HG02885 (cell line): ENCODE results near the gene STK11.

Experiments used
- ATAC-seq: cut with Tn5 transposase; IDR thresholded peaks from one replicate; pipeline ENCODE4 v1.9.1; 2021; ENCODE audit warnings: mild to moderate bottlenecking; ENCODE audit not compliant: unreplicated experiment, poor library complexity

The STK11 gene

DNA sequence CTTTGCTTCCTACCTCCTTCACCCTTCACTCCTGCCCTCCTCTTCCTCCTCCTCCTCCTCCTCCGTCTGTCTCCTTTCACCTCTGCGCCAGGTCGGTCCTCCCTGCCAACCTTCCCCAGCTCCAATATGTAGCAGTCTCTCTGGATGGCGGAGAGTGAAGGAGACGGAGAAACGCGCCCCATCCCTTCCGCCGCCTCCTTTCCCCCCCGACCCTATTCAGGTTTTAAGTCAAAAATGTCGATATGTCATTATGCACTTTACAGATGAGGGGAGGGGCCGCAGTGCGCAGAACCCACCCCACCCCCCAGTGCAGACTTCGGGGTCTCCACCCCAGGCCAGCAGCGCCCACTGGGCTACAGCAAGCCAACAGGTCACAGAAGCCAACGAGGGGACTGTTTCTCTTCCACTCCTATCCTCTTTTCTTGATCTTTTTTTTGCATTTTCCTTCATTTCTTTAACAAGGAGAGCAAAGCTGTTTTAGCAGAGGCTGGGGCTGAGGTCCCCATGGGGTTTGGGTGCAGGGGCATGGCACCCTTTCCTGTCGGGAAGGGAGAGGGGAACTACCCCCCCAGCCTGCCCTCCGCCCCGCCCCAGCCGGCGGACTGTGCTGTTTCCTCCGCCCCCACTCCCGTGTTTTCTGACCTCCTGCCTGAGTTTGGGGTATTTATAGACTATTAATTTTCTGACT, 52.0 kb downstream of the STK11 start:
- no peak for ATAC-seq

GRCh38 chr19:1258163-1258492, 52.5 kb downstream of the STK11 start:
- ATAC-seq, result no peak

DNA sequence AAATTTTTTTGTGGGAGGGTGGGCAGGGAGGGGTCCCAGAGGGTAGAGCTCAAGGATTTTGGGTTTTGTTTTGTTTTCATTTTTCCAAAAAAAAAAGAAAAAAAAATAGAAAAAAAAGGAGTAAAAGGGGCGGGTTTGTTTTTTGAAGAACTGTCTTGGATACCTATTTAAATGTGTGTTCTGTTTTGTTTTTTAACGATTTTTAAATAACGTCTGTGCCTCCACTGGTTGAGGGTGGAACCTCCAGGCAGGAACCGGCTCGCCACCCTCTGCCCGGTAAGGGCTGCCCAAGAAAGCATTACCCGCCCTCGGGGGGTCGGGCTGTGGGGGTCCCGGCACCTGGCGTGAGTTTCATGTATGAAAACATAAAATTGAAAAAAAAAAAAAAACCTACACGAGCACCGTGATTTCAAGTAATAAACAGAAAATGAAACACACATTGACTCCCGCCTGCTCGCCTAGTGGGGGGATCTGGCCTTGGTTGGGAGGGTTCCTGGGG, 53.2 kb downstream of the STK11 start:
- ATAC-seq, result no peak

DNA sequence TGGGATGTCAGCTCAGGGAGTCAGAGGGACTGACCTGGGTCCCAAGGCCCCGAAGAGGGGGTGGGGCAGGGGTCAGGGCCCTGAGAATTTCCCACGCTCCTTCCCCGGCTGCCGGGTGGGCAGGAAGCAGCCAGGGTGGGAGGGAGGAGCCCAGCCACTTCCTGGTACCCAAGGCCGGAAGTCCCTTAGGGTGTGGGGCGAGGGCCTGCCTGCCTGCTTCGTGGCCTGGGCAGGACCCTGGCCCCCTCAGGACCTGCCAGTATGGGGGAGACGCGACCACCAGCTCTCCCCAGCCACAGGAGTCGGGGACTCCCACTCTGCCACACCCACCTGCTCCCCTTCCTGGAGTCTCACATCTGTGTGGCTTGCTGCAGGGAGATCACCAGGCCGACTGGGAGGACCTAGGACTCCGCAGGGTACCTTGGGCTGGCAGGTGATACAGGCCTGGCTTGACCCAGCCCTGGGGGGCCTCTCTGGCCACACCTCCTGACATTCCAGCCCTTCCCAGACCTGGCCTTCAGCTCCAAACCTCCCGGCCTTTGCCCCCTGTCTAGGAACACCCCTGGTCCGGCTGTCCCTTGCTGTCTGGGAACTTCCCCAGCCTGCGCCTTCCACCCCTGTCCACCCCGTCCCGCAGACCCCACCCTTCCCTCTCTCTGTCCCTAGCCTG, 53.8 kb downstream of the STK11 start:
- no peak for ATAC-seq

GRCh38 chr19:1259876-1260748, 54.5 kb downstream of the STK11 start:
- ATAC-seq, result no peak

DNA sequence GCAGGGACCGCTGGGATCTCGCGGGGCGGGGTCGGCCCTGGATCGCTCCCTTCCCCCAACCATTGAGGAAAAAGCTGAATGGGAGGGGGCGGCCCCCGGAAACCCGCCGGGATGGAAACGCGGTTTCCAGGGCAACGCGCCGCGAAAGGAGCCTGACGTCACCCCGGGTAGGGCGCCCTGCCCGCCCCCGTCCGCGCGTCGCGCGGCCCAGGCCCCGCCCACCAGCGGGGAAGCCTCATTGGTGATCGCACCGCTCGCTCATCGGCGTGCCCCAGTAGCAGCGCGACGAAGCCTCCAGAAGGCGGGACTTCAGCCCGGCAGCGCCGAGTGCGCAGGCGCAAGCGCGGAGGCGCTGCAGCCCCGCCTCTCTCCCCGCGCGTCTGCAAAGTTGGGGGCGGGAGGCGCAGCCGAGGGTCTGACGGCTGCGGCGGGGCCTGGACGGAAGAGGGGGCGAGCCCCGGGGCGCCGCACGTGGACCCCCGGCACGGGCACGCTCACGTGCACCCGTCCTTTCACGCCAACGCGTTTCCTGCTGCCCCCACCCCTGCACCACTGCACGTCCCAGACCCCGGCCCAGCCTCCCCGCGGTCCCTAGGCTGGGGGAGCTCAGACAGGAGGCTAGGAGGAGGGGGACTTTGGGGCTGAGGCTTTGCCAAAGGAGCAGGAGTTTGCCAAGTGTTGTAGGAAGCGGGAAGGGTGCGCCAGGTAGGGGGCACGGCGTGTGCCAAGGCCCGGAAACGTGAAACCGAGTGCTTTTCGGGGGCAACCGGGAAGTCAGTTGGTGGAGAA, 55.4 kb downstream of the STK11 start:
- peak; percentile 65 for ATAC-seq

GRCh38 chr19:1261538-1261797, 55.9 kb downstream of the STK11 start:
- ATAC-seq, result no peak

DNA sequence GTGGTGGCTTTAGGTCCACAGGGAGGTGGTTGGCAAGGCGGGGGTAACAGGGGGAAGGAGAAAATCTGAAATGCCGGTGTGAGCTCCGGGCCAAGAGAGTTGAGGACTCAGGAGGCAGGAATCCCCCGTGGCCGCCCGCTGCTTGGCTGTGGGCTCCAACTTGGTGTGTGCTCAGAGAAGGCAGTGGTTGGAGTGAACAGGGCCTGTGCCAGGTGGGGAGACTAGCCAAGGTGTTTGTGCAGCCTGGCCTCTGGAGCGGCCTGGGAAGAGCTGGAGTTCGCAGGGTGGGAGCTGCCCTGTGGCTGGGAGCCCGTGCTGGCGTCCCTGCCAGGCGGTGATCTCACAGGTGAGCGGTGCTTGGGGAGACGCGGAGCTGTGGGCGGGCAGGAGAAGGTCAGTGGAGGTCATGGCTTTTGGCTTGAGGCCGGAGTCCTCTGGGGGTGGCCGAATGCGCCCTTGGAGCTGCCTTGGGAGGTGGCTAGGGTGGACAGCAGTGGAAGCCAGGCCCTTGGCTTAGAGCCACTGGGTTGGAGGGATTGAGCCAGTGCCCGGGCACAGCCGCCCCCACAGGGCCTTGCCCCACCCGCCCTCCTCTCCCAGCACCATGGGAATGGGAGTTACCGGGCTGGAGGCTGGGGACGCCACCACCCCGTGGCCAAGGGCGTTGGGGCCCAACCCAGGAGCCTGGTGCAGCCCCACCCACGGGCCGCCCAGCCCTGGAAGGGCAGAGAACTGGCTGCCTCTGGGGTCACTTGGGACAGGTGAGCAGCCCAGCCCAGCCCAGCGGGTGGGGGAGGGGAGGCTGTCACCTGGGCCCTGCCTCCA, 56.4 kb downstream of the STK11 start:
- no peak for ATAC-seq

DNA sequence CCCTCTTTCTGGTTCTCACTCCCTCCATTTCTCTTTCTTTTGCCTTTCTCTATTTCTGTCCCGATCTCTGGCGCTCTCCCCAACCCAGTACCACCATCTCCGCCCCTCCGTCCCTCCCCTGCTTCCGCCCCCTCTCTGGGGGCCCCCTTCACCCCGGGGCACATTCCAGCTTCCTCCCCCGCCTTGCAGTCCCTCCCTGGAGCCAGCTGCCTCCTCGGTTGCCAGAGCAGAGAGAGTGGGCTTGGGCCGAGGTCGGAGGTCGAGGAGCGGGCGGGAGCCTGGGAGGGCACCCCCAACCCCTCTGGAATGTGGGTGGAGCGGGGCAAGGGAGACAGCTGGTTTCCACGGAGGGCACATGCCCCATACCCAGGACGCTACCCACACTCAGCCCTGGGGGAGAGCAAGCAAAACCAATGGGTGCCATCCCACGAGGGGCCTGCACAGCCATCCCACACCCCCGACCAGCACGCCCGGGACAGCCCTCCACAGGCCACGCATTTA, 57.1 kb downstream of the STK11 start:
- no peak for ATAC-seq

DNA sequence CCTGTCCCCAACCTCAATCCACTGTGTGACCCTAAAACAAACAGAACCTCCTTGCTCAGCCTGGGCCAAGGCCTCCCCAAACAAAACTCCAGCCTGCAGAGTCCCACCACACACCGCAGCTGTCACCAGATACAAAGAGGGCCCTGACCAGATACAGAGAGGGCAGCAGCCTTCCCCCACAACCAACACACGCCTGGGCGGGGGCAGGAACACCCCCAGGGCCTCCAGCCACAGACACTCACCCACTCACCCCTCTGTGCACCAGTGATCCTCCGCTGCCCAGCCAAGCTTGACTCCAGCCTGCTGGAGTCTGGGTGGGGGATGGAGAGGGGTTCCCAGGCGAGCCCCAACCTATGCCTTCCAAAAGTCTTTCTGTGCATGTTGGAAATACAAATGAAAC, 57.6 kb downstream of the STK11 start:
- no peak for ATAC-seq

GRCh38 chr19:1264801-1265614, 59.4 kb downstream of the STK11 start:
- ATAC-seq, result no peak

DNA sequence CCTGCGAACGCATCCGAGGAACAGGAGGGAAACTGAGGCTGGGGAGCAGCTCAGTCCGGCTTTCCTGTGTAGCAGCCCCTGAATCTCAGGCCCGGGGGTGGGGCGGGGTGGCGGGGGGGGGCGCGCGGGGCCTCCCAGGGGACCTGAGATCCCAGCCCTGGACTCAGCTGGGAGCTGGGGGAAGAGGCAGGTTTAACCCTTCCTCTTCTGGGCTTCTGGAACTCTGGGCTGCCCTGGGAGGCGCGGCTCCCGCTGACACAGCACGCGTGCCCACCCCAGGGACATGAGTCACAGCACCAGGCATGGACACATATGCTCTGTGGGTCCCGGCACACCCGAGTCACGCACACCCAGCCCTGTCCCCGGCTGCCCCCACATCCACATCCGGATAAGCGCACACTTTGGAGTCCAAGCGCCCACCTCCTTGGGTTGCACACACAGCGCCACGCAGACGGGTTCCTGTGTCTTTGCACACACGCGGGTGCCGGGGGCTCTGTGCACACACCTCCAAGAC, 60.1 kb downstream of the STK11 start:
- no peak for ATAC-seq

- peak; percentile 35 for ATAC-seq
Measured at GRCh38 chr19:1266129-1266915, 60.7 kb downstream of the STK11 start.

DNA sequence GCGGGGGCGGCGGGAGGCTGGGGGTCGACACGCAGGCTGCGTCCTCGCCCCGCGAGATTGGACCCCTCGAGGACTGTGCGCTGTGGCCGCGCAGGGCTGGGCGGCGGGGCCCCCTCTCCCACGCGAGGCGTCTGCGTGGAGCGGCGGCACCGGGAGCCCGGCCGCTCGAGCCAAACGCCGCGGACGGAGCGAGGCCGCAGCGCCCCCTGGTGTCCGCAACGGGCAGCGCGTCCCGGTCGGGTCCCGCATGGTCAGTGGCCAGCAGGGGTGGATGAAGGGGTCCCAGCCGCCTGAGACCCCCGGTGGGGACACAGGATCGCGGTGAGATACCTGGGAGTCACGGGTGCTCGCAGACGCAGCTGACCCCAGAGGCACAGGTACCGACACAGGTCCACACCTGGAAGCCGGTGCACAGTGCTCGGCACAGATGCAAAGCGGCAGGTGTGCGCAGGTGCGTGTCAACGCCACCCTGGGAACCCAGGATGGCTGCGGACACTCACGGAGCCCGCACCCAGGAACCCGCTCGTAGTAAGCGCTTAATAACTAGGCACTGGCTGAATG, 61.4 kb downstream of the STK11 start:
- peak; percentile 19 for ATAC-seq

DNA sequence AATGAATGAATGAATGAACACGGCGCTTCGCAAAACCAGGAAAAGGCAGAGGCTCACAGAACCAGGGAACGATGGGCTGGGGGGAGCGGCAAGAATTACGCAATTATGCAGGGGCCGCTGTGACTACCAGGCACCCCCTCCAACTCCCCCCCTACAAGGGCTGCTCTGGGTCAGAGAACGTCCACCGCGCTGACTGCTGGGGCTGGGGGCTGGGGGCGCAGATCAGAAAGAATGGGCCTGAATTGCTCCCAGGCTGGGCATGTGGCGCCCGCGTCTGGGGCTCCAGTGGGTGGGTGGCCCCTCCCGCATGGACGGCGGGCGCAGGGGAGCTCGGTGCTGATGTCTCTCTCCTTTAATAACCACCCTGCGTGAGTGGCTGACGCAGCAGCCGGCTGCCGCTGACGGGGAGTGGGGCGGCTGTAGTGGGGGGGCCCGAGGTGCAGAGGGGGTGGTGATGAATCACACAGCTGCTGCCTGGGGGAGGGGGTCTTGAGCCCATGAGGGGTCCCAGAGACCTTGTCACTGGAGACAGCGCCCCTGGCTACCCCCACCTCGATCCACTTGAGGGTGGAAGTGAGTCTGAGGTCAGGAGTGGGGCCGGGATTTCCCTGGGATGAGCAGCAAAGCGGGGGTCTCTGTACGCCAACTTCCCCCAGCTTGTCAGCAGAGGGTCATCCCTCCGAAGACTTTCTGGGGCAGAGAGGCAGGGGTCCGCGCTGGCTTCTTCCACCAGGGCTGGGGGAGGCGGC, 62.1 kb downstream of the STK11 start:
- ATAC-seq, result no peak

GRCh38 chr19:1268226-1269064, 62.9 kb downstream of the STK11 start:
- ATAC-seq, result no peak
